ENCODE results near the gene NTSR1. TPM values are rescaled to one million over a fixed set of nuclear protein-coding genes. Genes with fewer than 3 reads are reported as not detected.
A peak's percentile ranks its signal among the peaks of the same experiment; 100 is the strongest.

The NTSR1 gene
- total RNA-seq, 2 experiments from 2014 or later, result 0.07 to 0.14 TPM

DNA sequence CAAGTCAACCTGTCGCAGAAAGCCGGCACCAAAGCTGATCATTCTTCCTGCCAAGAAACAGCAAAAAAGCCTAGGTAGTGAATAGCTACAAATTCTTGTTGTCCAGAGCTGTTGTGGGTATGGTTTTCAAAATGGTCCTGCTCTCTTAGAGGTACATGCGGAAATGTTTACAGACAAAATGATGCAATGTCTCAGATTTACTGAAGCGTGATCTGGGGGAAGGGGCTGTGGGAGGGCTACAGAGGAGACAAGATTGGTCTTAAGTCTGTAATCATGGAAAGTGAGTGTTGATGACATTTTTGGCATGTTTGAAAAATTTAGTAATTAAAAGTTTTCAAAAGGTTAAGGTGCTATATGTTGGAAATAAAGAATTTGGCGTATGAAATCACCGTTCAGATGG lies 6.2 kb downstream of the NTSR1 start:
- peaks cover 8% of the 10 kb centered on the region for H3K27me3 Mint-ChIP-seq
- peaks cover 4% of the 10 kb centered on the region for H3K36me3 Mint-ChIP-seq (ENCODE audit: low read depth)
- DNase-seq (no peak), ATAC-seq (no peak)
- intact Hi-C loops (cut with DNase I, micrococcal nuclease), result no loop called here
- no peak overlapping the region for H3K27ac Mint-ChIP-seq
- ChIA-PET CTCF (interaction anchor here (1.8 kb wide), 1 partner anchor 77 kb away, joined by 6 read pairs; no protein-coding TSS in a partner anchor), POLR2A (no interaction called here)
- peaks cover 5% of the 10 kb centered on the region for H3K9me3 Mint-ChIP-seq (ENCODE audit: low read depth)
- no peak overlapping the region for H3K4me3 Mint-ChIP-seq
- H3K4me1 Mint-ChIP-seq, result peaks cover 29% of the 10 kb centered on the region

DNA sequence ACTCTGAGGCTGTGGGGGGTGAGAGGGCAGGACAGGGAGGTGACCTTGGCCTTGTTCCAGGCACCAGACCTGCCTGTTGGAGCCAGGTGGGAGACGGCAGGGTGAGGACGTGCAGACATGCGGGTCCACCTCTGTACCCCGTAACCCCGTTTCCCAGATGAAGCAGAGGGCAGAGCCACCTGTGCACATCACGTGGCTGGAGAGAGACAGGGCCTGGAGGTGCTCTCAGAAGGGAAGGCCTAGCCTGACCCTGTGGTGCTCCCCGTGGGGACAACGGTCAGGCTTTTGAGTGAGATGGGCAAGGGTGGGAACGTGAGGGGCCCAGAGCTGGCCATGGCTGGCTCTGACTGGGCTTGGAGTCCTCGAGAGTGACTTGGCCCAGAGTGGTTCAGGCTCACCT lies 6.6 kb downstream of the NTSR1 start:
- peaks cover 4% of the 10 kb centered on the region for H3K36me3 Mint-ChIP-seq (ENCODE audit: low read depth)
- CTCF ChIA-PET, result interaction anchor here (1.8 kb wide), 1 partner anchor 76 kb away, joined by 6 read pairs; no protein-coding TSS in a partner anchor
- H3K27ac Mint-ChIP-seq, result no peak overlapping the region
- DNase-seq, result no peak
- H3K9me3 Mint-ChIP-seq (ENCODE audit: low read depth), result peaks cover 5% of the 10 kb centered on the region
- no peak for ATAC-seq
- POLR2A ChIA-PET, result no interaction called here
- H3K4me3 Mint-ChIP-seq, result no peak overlapping the region
- peaks cover 29% of the 10 kb centered on the region for H3K4me1 Mint-ChIP-seq
- intact Hi-C loops (cut with DNase I, micrococcal nuclease), result no loop called here
- peaks cover 4% of the 10 kb centered on the region for H3K27me3 Mint-ChIP-seq

DNA sequence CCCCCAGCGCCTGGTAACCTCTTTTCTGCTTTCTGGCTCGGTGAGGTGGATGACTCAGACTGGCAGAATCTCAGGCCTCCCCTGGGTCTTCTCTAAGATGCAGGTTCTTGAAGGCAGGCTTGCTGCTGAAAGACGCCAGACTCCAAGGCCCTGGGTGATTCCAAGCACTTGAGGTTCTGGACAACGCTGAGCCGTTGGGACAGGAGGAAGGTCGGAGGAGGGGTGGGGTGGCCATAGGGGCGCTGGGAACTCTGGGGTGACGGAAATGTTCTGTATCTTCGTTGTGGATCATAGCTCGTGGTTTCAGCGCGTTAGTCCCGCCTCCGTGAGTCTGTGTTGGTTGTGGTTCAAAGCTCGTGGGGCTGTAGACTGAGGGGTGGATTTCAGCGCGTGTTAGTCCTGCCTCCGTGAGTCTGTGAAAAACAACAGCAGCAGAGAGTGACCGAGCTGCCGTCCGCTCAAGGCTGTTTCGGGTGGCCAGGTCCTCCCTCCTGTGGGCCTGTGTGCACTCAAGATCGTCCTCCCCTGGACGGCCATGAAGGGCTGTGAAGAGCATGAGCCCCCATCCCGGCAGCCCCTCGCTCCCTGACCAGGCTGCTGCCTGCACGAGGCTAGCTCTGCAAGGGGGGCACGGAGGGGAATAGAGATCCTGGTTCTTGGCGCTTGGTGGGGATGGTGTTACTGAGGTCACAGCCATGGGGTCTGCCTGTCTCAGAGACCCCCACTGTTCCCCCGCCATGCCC lies 7.7 kb downstream of the NTSR1 start:
- H3K4me1 Mint-ChIP-seq, result peaks cover 31% of the 10 kb centered on the region
- DNase-seq (peak; percentile 60), ATAC-seq (peak; percentile 85)
- peak overlapping the region; percentile 32 for H3K27ac Mint-ChIP-seq
- peaks cover 5% of the 10 kb centered on the region for H3K36me3 Mint-ChIP-seq (ENCODE audit: low read depth)
- ChIA-PET POLR2A (interaction anchor here (0.6 kb wide), 1 partner anchor 24 kb away, joined by 3 read pairs; no protein-coding TSS in a partner anchor), CTCF (interaction anchor here (0.6 to 1.8 kb wide), 2 partner anchors 75 to 384 kb away, joined by 5 to 6 read pairs; no protein-coding TSS in a partner anchor)
- H3K9me3 Mint-ChIP-seq (ENCODE audit: low read depth), result peaks cover 11% of the 10 kb centered on the region
- intact Hi-C loops (cut with DNase I, micrococcal nuclease), result no loop called here
- H3K4me3 Mint-ChIP-seq, result no peak overlapping the region
- no peaks in the 10 kb centered on the region for H3K27me3 Mint-ChIP-seq

DNA sequence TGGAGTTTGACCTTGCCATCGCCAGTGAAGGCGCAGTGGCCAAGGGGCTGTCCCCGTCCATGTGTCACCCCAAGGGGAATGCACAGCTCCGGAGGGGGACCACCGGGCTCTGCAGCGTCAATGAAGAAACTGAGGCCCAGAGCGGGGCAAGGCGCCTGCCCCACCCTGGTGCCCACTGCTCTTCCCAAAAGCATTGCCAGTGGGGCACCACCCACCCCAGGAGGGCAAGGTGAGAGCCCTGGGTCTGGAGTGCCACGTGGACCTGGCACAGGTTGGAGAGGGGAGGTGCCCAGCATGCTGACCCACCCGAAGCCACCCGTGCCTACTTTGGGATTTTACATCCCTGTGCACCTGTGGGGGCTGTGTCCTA lies 8.3 kb downstream of the NTSR1 start:
- Mint-ChIP-seq H3K27ac (no peak overlapping the region), H3K36me3 (ENCODE audit: low read depth) (peaks cover 5% of the 10 kb centered on the region), H3K9me3 (ENCODE audit: low read depth) (peaks cover 15% of the 10 kb centered on the region), H3K27me3 (no peaks in the 10 kb centered on the region), H3K4me3 (no peak overlapping the region), H3K4me1 (peaks cover 34% of the 10 kb centered on the region)
- ChIA-PET CTCF (interaction anchor here (0.7 to 1.8 kb wide), 2 partner anchors 11 to 75 kb away, joined by 3 to 6 read pairs; no protein-coding TSS in a partner anchor), POLR2A (interaction anchor here (0.6 kb wide), 1 partner anchor 23 kb away, joined by 3 read pairs; no protein-coding TSS in a partner anchor)
- DNase-seq, result no peak
- ATAC-seq, result no peak
- intact Hi-C loops (cut with DNase I, micrococcal nuclease), result no loop called here

DNA sequence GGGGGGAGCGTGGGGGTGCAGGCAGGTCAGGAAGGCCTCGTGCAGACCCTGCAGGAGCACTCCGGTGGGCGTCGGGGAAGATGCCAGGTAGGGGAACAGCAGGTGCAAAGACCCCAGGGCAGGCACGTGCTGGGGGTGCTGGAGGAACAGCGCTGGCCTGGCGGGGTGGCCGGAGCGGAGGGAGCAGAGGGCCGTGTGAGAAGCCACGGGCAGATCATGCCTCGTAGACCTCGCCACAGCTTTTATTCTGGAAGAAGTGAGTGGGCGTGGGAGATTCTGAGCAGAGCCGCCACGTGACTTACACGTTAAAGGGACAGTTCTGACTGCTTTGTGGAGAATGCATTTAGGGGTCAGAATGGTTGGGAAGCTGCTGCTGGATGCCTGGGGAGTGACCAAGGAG lies 9.3 kb downstream of the NTSR1 start:
- H3K27ac Mint-ChIP-seq, result no peak overlapping the region
- ChIA-PET CTCF (no interaction called here), POLR2A (no interaction called here)
- no peaks in the 10 kb centered on the region for H3K27me3 Mint-ChIP-seq
- H3K4me1 Mint-ChIP-seq, result peaks cover 37% of the 10 kb centered on the region
- H3K36me3 Mint-ChIP-seq (ENCODE audit: low read depth), result peaks cover 5% of the 10 kb centered on the region
- intact Hi-C loops (cut with DNase I, micrococcal nuclease), result no loop called here
- H3K4me3 Mint-ChIP-seq, result no peak overlapping the region
- ATAC-seq, result no peak
- no peak for DNase-seq
- peaks cover 17% of the 10 kb centered on the region for H3K9me3 Mint-ChIP-seq (ENCODE audit: low read depth)

DNA sequence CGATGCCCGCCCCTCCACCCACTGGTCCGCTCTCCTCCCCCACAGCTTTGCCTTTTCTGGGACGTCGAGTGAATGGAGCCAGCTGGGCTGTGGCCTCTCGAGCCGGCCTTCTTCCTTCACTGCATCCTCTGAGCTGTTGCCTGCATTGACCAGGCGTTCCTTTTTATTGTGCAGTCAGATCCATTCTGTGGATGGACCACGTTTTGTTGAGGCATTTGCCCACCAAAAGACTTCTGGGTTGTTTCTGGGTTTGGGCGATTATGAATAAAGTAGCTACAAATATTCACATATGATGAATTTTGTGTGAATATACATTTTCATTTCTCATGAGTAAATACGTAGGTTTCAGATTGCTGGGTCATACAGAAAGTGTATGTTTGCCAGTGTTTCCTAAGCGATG lies 9.9 kb downstream of the NTSR1 start:
- CTCF ChIA-PET, result no interaction called here
- ATAC-seq, result no peak
- Mint-ChIP-seq H3K27ac (no peak overlapping the region), H3K4me1 (peaks cover 37% of the 10 kb centered on the region), H3K4me3 (no peak overlapping the region), H3K36me3 (ENCODE audit: low read depth) (peaks cover 5% of the 10 kb centered on the region), H3K27me3 (no peaks in the 10 kb centered on the region), H3K9me3 (ENCODE audit: low read depth) (peaks cover 17% of the 10 kb centered on the region)
- DNase-seq, result no peak
- POLR2A ChIA-PET, result no interaction called here
- intact Hi-C loops (cut with DNase I, micrococcal nuclease), result no loop called here

DNA sequence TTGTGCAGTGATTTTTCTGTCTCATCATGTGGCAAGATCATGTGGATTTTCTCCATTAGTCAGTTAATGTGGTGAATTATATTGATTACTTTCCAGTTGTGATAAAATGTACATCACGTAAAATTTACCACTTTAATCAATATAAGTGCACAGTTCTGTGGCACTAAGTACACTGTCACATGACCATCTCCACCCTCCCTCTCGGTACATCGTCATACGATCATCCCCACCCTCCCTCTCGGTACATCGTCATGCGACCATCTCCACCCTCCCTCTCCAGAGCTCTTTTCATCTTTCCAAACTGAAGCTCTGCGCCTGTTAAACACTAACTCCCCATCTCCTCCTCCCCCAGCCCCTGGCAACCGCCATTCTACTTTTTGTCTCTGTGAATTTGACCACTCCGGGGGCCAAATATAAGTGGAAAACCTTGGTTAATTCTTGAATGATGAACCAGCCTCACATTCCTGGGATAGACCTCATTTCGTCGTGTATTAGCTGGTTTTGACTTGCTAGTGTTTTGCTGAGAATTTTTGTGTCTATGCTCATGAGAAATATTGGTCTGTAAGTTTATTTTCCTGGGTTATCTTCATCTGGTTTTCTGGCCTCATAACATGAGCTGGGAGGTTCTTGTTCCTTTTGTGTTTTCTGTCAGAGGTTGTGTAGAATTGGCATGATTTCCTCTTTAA lies 10.8 kb downstream of the NTSR1 start:
- DNase-seq, result no peak
- CTCF ChIA-PET, result no interaction called here

DNA sequence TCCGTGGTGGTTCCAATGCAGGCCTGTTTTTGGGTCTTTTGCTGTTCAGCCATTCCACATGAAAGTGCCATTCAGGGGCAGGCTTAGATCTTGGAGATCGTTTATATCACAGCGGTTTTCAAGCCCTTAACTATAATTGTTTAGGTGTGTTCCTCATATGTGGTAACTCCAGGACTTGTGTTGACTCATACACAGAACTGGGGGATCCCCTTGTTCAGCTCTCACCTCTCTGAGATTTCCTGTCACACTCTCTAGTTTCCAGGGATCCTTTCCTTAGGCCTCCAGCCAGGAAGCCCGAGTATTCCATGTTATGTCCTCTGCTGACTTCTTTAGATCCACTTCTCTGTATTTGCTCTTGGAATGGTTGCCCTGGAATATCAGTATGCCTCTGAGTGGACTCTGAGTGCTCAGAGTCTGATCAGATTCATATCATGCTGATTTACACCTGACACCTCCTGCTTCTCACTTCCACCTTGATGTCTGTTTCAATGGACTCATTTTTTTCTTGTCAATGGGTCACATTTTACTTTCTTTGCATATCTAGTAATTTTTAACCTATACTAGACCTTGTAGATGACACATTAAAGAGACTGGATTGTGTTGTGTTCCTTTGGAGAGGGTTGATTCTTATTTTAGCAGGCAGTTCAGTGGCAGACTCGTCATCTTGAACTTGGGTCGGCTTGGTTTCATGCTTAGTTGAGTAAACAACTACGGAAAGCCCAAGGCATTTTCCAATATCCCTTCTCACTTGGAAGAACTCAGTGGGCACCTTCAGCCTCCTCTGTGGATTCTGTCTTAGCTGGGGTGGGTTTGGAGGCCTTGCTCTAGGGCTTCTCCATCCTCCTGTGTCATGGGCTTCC lies 13.1 kb downstream of the NTSR1 start:
- ChIA-PET POLR2A (no interaction called here), CTCF (no interaction called here)
- DNase-seq, result no peak
- intact Hi-C loops (cut with DNase I, micrococcal nuclease), result loop anchor here (1.0 kb wide), 1 partner anchor 19 kb away; no protein-coding TSS in a partner anchor
- peaks cover 22% of the 10 kb centered on the region for H3K4me1 Mint-ChIP-seq
- H3K4me3 Mint-ChIP-seq, result no peak overlapping the region
- ATAC-seq, result peak; percentile 88
- H3K36me3 Mint-ChIP-seq (ENCODE audit: low read depth), result peaks cover 5% of the 10 kb centered on the region
- H3K9me3 Mint-ChIP-seq (ENCODE audit: low read depth), result peaks cover 17% of the 10 kb centered on the region
- no peaks in the 10 kb centered on the region for H3K27me3 Mint-ChIP-seq
- H3K27ac Mint-ChIP-seq, result no peak overlapping the region

More for the DNA sequence above, 10.8 kb downstream of the NTSR1 start:
- H3K4me1 Mint-ChIP-seq, result peaks cover 37% of the 10 kb centered on the region
- H3K9me3 Mint-ChIP-seq (ENCODE audit: low read depth), result peaks cover 17% of the 10 kb centered on the region
- POLR2A ChIA-PET, result no interaction called here
- no peak overlapping the region for H3K4me3 Mint-ChIP-seq
- H3K27me3 Mint-ChIP-seq, result no peaks in the 10 kb centered on the region
- no peak for ATAC-seq
- intact Hi-C loops (cut with DNase I, micrococcal nuclease), result no loop called here
- H3K27ac Mint-ChIP-seq, result no peak overlapping the region
- H3K36me3 Mint-ChIP-seq (ENCODE audit: low read depth), result peaks cover 5% of the 10 kb centered on the region

DNA sequence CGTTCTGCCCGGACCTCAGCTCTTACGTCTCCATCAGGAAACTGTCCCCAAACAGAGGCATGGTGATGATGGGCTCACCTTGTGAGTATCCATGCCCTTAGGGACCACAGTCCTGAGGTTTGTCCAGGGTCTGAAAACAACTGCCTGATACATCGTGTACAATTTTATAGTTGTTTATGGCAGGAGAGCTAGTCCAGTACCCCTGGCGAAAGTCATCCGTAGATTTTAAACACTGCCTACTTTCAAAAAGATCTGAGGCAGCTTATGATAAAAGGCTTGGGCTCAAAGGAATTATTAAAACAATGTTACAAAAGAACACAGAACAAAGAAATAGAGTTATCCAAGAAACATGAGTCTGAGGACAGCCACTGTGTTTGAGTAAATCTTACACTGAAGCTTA lies 14.0 kb downstream of the NTSR1 start:
- H3K27ac Mint-ChIP-seq, result no peak overlapping the region
- POLR2A ChIA-PET, result no interaction called here
- peaks cover 16% of the 10 kb centered on the region for H3K4me1 Mint-ChIP-seq
- no peaks in the 10 kb centered on the region for H3K27me3 Mint-ChIP-seq
- H3K36me3 Mint-ChIP-seq (ENCODE audit: low read depth), result peaks cover 5% of the 10 kb centered on the region
- H3K9me3 Mint-ChIP-seq (ENCODE audit: low read depth), result peaks cover 17% of the 10 kb centered on the region
- H3K4me3 Mint-ChIP-seq, result no peak overlapping the region
- ATAC-seq, result no peak
- intact Hi-C loops (cut with DNase I, micrococcal nuclease), result no loop called here
- DNase-seq, result no peak
- CTCF ChIA-PET, result interaction anchor here (0.8 kb wide), 1 partner anchor 11 kb away, joined by 4 read pairs; no protein-coding TSS in a partner anchor

DNA sequence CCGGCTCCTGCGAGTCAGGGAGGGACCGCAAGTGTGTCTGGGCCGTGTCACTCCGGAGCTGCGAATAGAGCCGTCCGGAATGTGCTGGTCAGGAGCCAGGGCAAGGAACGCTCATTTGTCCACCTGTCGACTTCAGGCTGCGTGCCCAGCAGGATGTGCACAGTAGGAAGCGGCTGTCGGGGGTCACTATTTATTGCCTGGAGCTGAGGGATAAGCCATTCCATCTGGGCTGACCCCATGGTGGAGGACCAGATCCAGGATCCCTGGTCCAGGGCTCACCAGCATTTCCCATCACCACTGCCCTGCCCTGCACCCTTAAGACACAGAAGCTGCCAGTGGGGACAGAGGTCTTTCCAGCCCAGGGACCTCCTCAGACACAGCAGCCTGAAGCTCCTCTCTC lies 14.7 kb downstream of the NTSR1 start:
- POLR2A ChIA-PET, result no interaction called here
- H3K27ac Mint-ChIP-seq, result no peak overlapping the region
- ATAC-seq (no peak), DNase-seq (no peak)
- peaks cover 18% of the 10 kb centered on the region for H3K4me1 Mint-ChIP-seq
- peaks cover 5% of the 10 kb centered on the region for H3K36me3 Mint-ChIP-seq (ENCODE audit: low read depth)
- H3K27me3 Mint-ChIP-seq, result no peaks in the 10 kb centered on the region
- H3K9me3 Mint-ChIP-seq (ENCODE audit: low read depth), result peaks cover 17% of the 10 kb centered on the region
- CTCF ChIA-PET, result interaction anchor here (0.8 kb wide), 1 partner anchor 10 kb away, joined by 4 read pairs; no protein-coding TSS in a partner anchor
- no peak overlapping the region for H3K4me3 Mint-ChIP-seq
- intact Hi-C loops (cut with DNase I, micrococcal nuclease), result no loop called here

DNA sequence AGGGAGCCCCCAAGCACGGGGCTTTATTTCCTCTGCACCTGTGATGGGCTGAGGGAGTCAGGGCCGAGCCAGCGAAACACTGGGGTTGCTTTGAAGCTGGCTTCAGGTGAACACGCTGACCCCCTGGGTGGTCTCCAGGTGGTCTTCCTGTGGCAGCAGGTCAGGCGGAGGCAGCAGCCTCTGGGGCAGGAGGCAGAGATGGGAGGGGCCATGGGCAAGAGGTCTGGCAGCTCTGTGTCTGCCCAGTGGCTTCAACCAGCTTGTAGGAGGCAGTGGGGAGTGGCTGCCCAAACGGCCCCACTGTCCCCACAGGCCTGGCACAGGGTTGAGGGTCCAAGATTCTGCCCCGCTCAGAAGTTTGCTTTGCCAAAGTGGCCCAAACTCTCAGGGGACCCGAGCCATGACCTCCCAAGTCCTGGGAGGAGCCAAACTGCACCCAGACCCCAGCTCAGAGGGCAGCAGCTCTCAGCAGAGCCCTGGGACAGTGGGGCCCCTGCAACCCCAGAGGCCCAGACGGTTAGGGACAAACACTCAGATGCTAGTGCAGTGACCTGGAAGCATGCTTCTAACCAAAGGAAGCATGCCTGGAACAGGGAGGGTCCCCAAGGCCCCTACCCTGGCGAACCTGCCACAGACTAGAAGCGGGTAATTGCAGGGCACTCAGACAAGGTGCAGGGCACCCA lies 15.3 kb downstream of the NTSR1 start:
- ChIA-PET CTCF (interaction anchor here (0.6 kb wide), 1 partner anchor 346 kb away, joined by 3 read pairs; no protein-coding TSS in a partner anchor), POLR2A (no interaction called here)
- Mint-ChIP-seq H3K4me3 (no peak overlapping the region), H3K27ac (no peak overlapping the region), H3K4me1 (peaks cover 21% of the 10 kb centered on the region), H3K9me3 (ENCODE audit: low read depth) (peaks cover 17% of the 10 kb centered on the region), H3K36me3 (ENCODE audit: low read depth) (peaks cover 5% of the 10 kb centered on the region), H3K27me3 (no peaks in the 10 kb centered on the region)
- ATAC-seq (no peak), DNase-seq (no peak)
- intact Hi-C loops (cut with DNase I, micrococcal nuclease), result no loop called here

Measured in activated CD4-positive, alpha-beta T cell treated with anti-CD3 and anti-CD28 coated beads for 36 hours (primary cell).